HepG2 (cell line): Measurements from ENCODE around the gene CDK10. TPM values are rescaled to one million over a fixed set of nuclear protein-coding genes. Genes with fewer than 3 reads are reported as not detected.

ENCODE experiments used
- HNF4G ChIP-seq, 2 experiments: sonication (generic) in 1 of 2; formaldehyde crosslinking in 1 of 2; IDR thresholded peaks; 2 replicates each; pipeline versions ENCODE4 v1.4.0 to v1.6.1; 2011 to 2020; ENCODE audit warnings: borderline replicate concordance in 2 of 2, low read depth in 2 of 2, mild to moderate bottlenecking in 2 of 2, low read length in 1 of 2, missing genetic modification reagents in 1 of 2, moderate library complexity in 1 of 2
- IRX3 ChIP-seq: sonication (generic); formaldehyde crosslinking; IDR thresholded peaks from 2 replicates; pipeline ENCODE4 v1.8.1; 2023; ENCODE audit warnings: mild to moderate bottlenecking, low read depth, missing genetic modification reagents, borderline replicate concordance
- KDM2A ChIP-seq: sonication (generic); formaldehyde crosslinking; IDR thresholded peaks from 2 replicates; pipeline ENCODE4 v1.4.0; 2020; ENCODE audit warnings: low read depth, missing genetic modification reagents, borderline replicate concordance
- KLF12 ChIP-seq: sonication (generic); formaldehyde crosslinking; IDR thresholded peaks from 2 replicates; pipeline ENCODE4 v1.4.0; 2020; ENCODE audit warnings: missing genetic modification reagents, borderline replicate concordance
- KLF9 ChIP-seq: IDR thresholded peaks from 2 replicates; pipeline ENCODE4 v1.6.1; 2016; ENCODE audit warnings: low read depth
- NFKBIZ ChIP-seq: IDR thresholded peaks from 2 replicates; pipeline ENCODE4 v1.6.1; 2018; ENCODE audit warnings: missing genetic modification reagents, missing compliant biosample characterization
- NFRKB ChIP-seq: fragments of 450-650 bp; IDR thresholded peaks from 2 replicates; pipeline ENCODE4 v1.6.1; 2017
- NONO ChIP-seq, 2 experiments: fragments of 450-650 bp in 1 of 2; sonication (generic) in 1 of 2; formaldehyde crosslinking in 1 of 2; IDR thresholded peaks in 1 of 2; conservative IDR thresholded peaks in 1 of 2; 2 replicates each; pipeline versions ENCODE4 v1.6.1 to v1.8.0; 2017 to 2022; ENCODE audit warnings: mild to moderate bottlenecking in 1 of 2, missing genetic modification reagents in 1 of 2, moderate library complexity in 1 of 2
- PHF20 ChIP-seq: sonication (generic); formaldehyde crosslinking; IDR thresholded peaks from 2 replicates; pipeline ENCODE4 v1.5.0; 2020; ENCODE audit warnings: mild to moderate bottlenecking, missing genetic modification reagents
- RBFOX2 ChIP-seq: fragments of 200-400 bp; formaldehyde crosslinking; IDR thresholded peaks from 2 replicates; pipeline ENCODE4 v1.6.1; 2017; ENCODE audit warnings: low read depth, mild to moderate bottlenecking, low read length
- RELA ChIP-seq: sonication (generic); formaldehyde crosslinking; IDR thresholded peaks from 2 replicates; pipeline ENCODE4 v1.4.0; 2020; ENCODE audit warnings: missing genetic modification reagents
- RNF219 ChIP-seq: sonication (generic); formaldehyde crosslinking; IDR thresholded peaks from 2 replicates; pipeline ENCODE4 v1.5.0; 2020; ENCODE audit warnings: mild to moderate bottlenecking, missing genetic modification reagents
- SAFB2 ChIP-seq: sonication (generic); formaldehyde crosslinking; IDR thresholded peaks from 2 replicates; pipeline ENCODE4 v1.5.1; 2020; ENCODE audit warnings: missing genetic modification reagents, low read depth, mild to moderate bottlenecking, borderline replicate concordance
- TAF1 ChIP-seq: sonication (generic); formaldehyde crosslinking; IDR thresholded peaks from 2 replicates; pipeline ENCODE4 v1.4.0; 2020; ENCODE audit warnings: missing genetic modification reagents
- TP53 ChIP-seq: sonication (generic); formaldehyde crosslinking; conservative IDR thresholded peaks from 2 replicates; pipeline ENCODE4 v1.4.0; 2020; ENCODE audit warnings: missing genetic modification reagents
- ZFAT ChIP-seq: sonication (generic); formaldehyde crosslinking; conservative IDR thresholded peaks from 2 replicates; pipeline ENCODE4 v1.8.1; 2023; ENCODE audit warnings: missing genetic modification reagents, inconsistent platforms
- ZNF142 ChIP-seq: sonication (generic); formaldehyde crosslinking; IDR thresholded peaks from 2 replicates; pipeline ENCODE4 v1.4.0; 2020; ENCODE audit warnings: missing genetic modification reagents
- ZNF274 ChIP-seq: sonication (generic); formaldehyde crosslinking; IDR thresholded peaks from 2 replicates; pipeline ENCODE4 v1.5.1; 2020; ENCODE audit warnings: mild to moderate bottlenecking, missing genetic modification reagents
- ZNF564 ChIP-seq: sonication (generic); formaldehyde crosslinking; IDR thresholded peaks from 2 replicates; pipeline ENCODE4 v1.8.1; 2023; ENCODE audit warnings: mild to moderate bottlenecking, missing genetic modification reagents
- ZNF607 ChIP-seq: sonication (generic); formaldehyde crosslinking; IDR thresholded peaks from 2 replicates; pipeline ENCODE4 v1.5.1; 2020; ENCODE audit warnings: missing genetic modification reagents, mild to moderate bottlenecking, borderline replicate concordance
- ZNF670 ChIP-seq: sonication (generic); formaldehyde crosslinking; IDR thresholded peaks from 2 replicates; pipeline ENCODE4 v1.8.0; 2022; ENCODE audit warnings: mild to moderate bottlenecking, missing genetic modification reagents, borderline replicate concordance
- polyA plus RNA-seq, 8 experiments: library from polyadenylated mRNA; depleted of rRNA in 3 of 8; stranded (reverse) in 7 of 8; unstranded in 1 of 8; fragments of >200 nt; fragmentation: Illumina TruSeq in 4 of 8; extraction: Trizol in 4 of 8; gene quantifications; 2 replicates each; pipeline versions ENCODE4 v1.2.1 to v1.2.3, GENCODE V29; 2011 to 2016; ENCODE audit warnings: low read depth in 4 of 8, missing spikeins in 1 of 8, mixed read lengths in 1 of 8; ENCODE audit not compliant: insufficient read depth in 1 of 8
- total RNA-seq, 5 experiments: library from RNA; depleted of rRNA; stranded (reverse); fragments of >200 nt; fragmentation: Illumina TruSeq; extraction: Trizol; gene quantifications; 2 replicates each; pipeline ENCODE4 v1.2.3, GENCODE V29; 2016; ENCODE audit warnings: low read depth in 1 of 5

CDK10 gene
- total and polyA plus RNA-seq, 2 of the 13 experiments (the other 11 are each of a cell fraction or from before 2014, with no cell fraction given): 2.5 to 3.9 TPM

- TF ChIP-seq ZNF607 (peak; percentile 85), SAFB2 (CRISPR knock-in tag) (peak; percentile 91; the same call in 1 of the 2 replicates), RBFOX2 (peak; percentile 61), KLF9 (CRISPR knock-in tag) (0 out of 2 replicates have a peak, but pooled peaks have one; percentile 11), ZFAT (CRISPR knock-in tag) (0 out of 2 replicates have a peak, but pooled peaks have one; percentile 50), NFRKB (no peak), ZNF142 (0 out of 2 replicates have a peak, but pooled peaks have one; percentile 51), RELA (CRISPR knock-in tag) (0 out of 2 replicates have a peak, but pooled peaks have one; percentile 58), NFKBIZ (CRISPR knock-in tag) (no peak), ZNF274 (CRISPR knock-in tag) (no peak), ZNF670 (CRISPR knock-in tag) (peak; percentile 86; the same call in 1 of the 2 replicates), NONO (IDR thresholded peaks at IDR 0.05) (no peak), NONO (CRISPR knock-in tag; conservative IDR thresholded peaks at IDR 0.05) (peak; percentile 56; the same call in 1 of the 2 replicates), PHF20 (CRISPR knock-in tag) (no peak; the same call in 1 of the 2 replicates), TP53 (CRISPR knock-in tag) (peak; percentile 78; the same call in 1 of the 2 replicates), ZNF564 (peak; percentile 85), IRX3 (CRISPR knock-in tag) (no peak), TAF1 (no peak), KDM2A (CRISPR knock-in tag) (peak; percentile 72), KLF12 (CRISPR knock-in tag) (0 out of 2 replicates have a peak, but pooled peaks have one; percentile 49), HNF4G (IDR thresholded peaks at IDR 0.05; ENCODE audit: borderline replicate concordance, low read depth, low read length) (peak; percentile 42; the same call in 1 of the 2 replicates), HNF4G (CRISPR knock-in tag; IDR thresholded peaks at IDR 0.05; ENCODE audit: borderline replicate concordance, low read depth) (no peak; the same call in 1 of the 2 replicates), RNF219 (CRISPR knock-in tag) (no peak)
These were observed 14.3 kb downstream of the CDK10 start (continued) for GRCh38 chr16:89700649-89701424.
